H9 (cell line): ENCODE data around the gene SLC29A1. TPM values are rescaled to one million over a fixed set of nuclear protein-coding genes. Genes with fewer than 3 reads are reported as not detected.

Source experiments
- DNase-seq: peaks from one replicate; pipeline ENCODE4 v3.0.0-alpha.2; 2017
- H2AFZ ChIP-seq: one replicate; pipeline ENCODE4 v1.6.1; 2013; ENCODE audit warnings: mild to moderate bottlenecking, low read length, control low read depth, moderate library complexity
- H2AK5ac ChIP-seq: 2 replicates; pipeline ENCODE4 v1.6.1; 2013; ENCODE audit warnings: low read length, control low read depth, mixed read lengths; ENCODE audit not compliant: insufficient read length
- H2BK120ac ChIP-seq: one replicate; pipeline ENCODE4 v1.6.1; 2013; ENCODE audit warnings: low read depth, mild to moderate bottlenecking, low read length, control low read depth, inconsistent platforms; ENCODE audit not compliant: poor library complexity, severe bottlenecking
- H2BK12ac ChIP-seq: 2 replicates; pipeline ENCODE4 v1.6.1; 2013; ENCODE audit warnings: low read length, control low read depth, mixed read lengths, low read depth; ENCODE audit not compliant: insufficient read length
- H2BK15ac ChIP-seq: 2 replicates; pipeline ENCODE4 v1.6.1; 2013; ENCODE audit warnings: low read depth, low read length, control low read depth
- H2BK20ac ChIP-seq: one replicate; pipeline ENCODE4 v1.6.1; 2013; ENCODE audit warnings: low read depth, mild to moderate bottlenecking, low read length, control low read depth, inconsistent platforms; ENCODE audit not compliant: poor library complexity, severe bottlenecking
- H2BK5ac ChIP-seq: 2 replicates; pipeline ENCODE4 v1.6.1; 2013; ENCODE audit warnings: low read length, control low read depth, mixed read lengths; ENCODE audit not compliant: insufficient read length
- H3K14ac ChIP-seq: 2 replicates; pipeline ENCODE4 v1.6.1; 2013; ENCODE audit warnings: low read length, control low read depth; ENCODE audit not compliant: insufficient read depth
- H3K18ac ChIP-seq: 2 replicates; pipeline ENCODE4 v1.6.1; 2013; ENCODE audit warnings: low read depth, mild to moderate bottlenecking, mixed read lengths, low read length, control low read depth; ENCODE audit not compliant: insufficient read length
- H3K23ac ChIP-seq: 2 replicates; pipeline ENCODE4 v1.6.1; 2013; ENCODE audit warnings: low read length, control low read depth, mixed read lengths, low read depth; ENCODE audit not compliant: insufficient read length
- H3K23me2 ChIP-seq: 2 replicates; pipeline ENCODE4 v1.6.1; 2013; ENCODE audit warnings: low read depth, mild to moderate bottlenecking, mixed read lengths, low read length, control low read depth; ENCODE audit not compliant: insufficient read length, poor library complexity, severe bottlenecking
- H3K27ac ChIP-seq: 2 replicates; pipeline ENCODE4 v1.5.1; 2013; ENCODE audit warnings: low read length, control low read depth, mixed read lengths, low read depth; ENCODE audit not compliant: insufficient read length
- H3K27me3 ChIP-seq: 2 replicates; pipeline ENCODE4 v1.6.1; 2013; ENCODE audit warnings: low read length, control low read depth, inconsistent platforms; ENCODE audit not compliant: insufficient read depth
- H3K4ac ChIP-seq: 2 replicates; pipeline ENCODE4 v1.6.1; 2013; ENCODE audit warnings: low read depth, mild to moderate bottlenecking, control low read depth, inconsistent platforms, low read length, moderate library complexity
- H3K4me1 ChIP-seq: 2 replicates; pipeline ENCODE4 v1.6.1; 2013; ENCODE audit warnings: low read length, control low read depth, inconsistent platforms; ENCODE audit not compliant: insufficient read depth
- H3K4me2 ChIP-seq: 2 replicates; pipeline ENCODE4 v1.6.1; 2013; ENCODE audit warnings: low read length, control low read depth, mixed read lengths; ENCODE audit not compliant: insufficient read length, insufficient read depth
- H3K56ac ChIP-seq: 2 replicates; pipeline ENCODE4 v1.6.1; 2013; ENCODE audit warnings: low read depth, mild to moderate bottlenecking, mixed read lengths, low read length, control low read depth; ENCODE audit not compliant: insufficient read length
- H3K79me1 ChIP-seq: 2 replicates; pipeline ENCODE4 v1.6.1; 2013; ENCODE audit warnings: low read depth, mild to moderate bottlenecking, moderate library complexity, low read length, control low read depth, inconsistent platforms; ENCODE audit not compliant: insufficient read depth, poor library complexity, severe bottlenecking
- H3K79me2 ChIP-seq: 2 replicates; pipeline ENCODE4 v1.6.1; 2013; ENCODE audit warnings: low read length, control low read depth, inconsistent platforms; ENCODE audit not compliant: insufficient read depth
- H3K9ac ChIP-seq: 2 replicates; pipeline ENCODE4 v1.6.1; 2013; ENCODE audit warnings: low read length, control low read depth, mixed read lengths; ENCODE audit not compliant: insufficient read length; ENCODE audit errors: extremely low read depth
- H3K9me3 ChIP-seq: one replicate; pipeline ENCODE4 v1.6.1; 2013; ENCODE audit warnings: low read depth, low read length, inconsistent platforms; ENCODE audit not compliant: control insufficient read depth
- H3T11ph ChIP-seq: one replicate; pipeline ENCODE4 v1.6.1; 2013; ENCODE audit warnings: mild to moderate bottlenecking, low read length, control low read depth, inconsistent platforms
- H4K20me1 ChIP-seq: one replicate; pipeline ENCODE4 v1.6.1; 2013; ENCODE audit not compliant: control insufficient read depth, insufficient read length, insufficient read depth
- H4K5ac ChIP-seq: 2 replicates; pipeline ENCODE4 v1.6.1; 2013; ENCODE audit warnings: low read depth, mild to moderate bottlenecking, mixed read lengths, low read length, control low read depth; ENCODE audit not compliant: insufficient read length
- H4K8ac ChIP-seq: replicated peaks from 2 replicates; pipeline ENCODE4 v1.6.1; 2013; ENCODE audit warnings: low read length, control low read depth, mixed read lengths, low read depth; ENCODE audit not compliant: insufficient read length
- H4K91ac ChIP-seq: 2 replicates; pipeline ENCODE4 v1.6.1; 2013; ENCODE audit warnings: low read depth, mild to moderate bottlenecking, moderate library complexity, mixed read lengths, low read length, control low read depth; ENCODE audit not compliant: insufficient read length
- H3K27ac Mint-ChIP-seq, 3 experiments: 2 replicates in 2 of 3; 3 replicates in 1 of 3; pipeline ENCODE4 v1.8.0; 2020 to 2021; ENCODE audit warnings: mixed read lengths in 3 of 3, mild to moderate bottlenecking in 1 of 3, moderate library complexity in 1 of 3
- H3K27me3 Mint-ChIP-seq: 2 replicates; pipeline ENCODE4 v1.8.0; 2021; ENCODE audit warnings: low read depth, mild to moderate bottlenecking, moderate library complexity, mixed read lengths
- H3K36me3 Mint-ChIP-seq, 3 experiments: 2 replicates in 2 of 3; 3 replicates in 1 of 3; pipeline ENCODE4 v1.8.0; 2020 to 2021; ENCODE audit warnings: low read depth in 3 of 3, mixed read lengths in 3 of 3; ENCODE audit not compliant: insufficient read depth in 1 of 3
- H3K4me1 Mint-ChIP-seq, 2 experiments: 2 replicates each; pipeline ENCODE4 v1.8.0; 2020; ENCODE audit warnings: mixed read lengths in 2 of 2
- H3K4me3 Mint-ChIP-seq, 2 experiments: 2 replicates in 1 of 2; 3 replicates in 1 of 2; pipeline ENCODE4 v1.8.0; 2020 to 2021; ENCODE audit warnings: mild to moderate bottlenecking in 2 of 2, mixed read lengths in 2 of 2, moderate library complexity in 1 of 2
- H3K9me3 Mint-ChIP-seq, 2 experiments: 2 replicates in 1 of 2; 3 replicates in 1 of 2; pipeline ENCODE4 v1.8.0; 2020; ENCODE audit warnings: mild to moderate bottlenecking in 2 of 2, mixed read lengths in 2 of 2, moderate library complexity in 1 of 2
- WGBS: extraction: QIAGEN DNeasy Blood & Tissue Kit; methylation state at CpG from one replicate; pipeline ENCODE4 v1.1.7; 2013; ENCODE audit warnings: missing lambda C conversion rate, low lambda C conversion rate, mixed read lengths; ENCODE audit not compliant: insufficient read length; ENCODE audit errors: extremely low coverage; 5-methylcytosine and 5-hydroxymethylcytosine counted together
- total RNA-seq: library from RNA; stranded (reverse); gene quantifications from 2 replicates; pipeline ENCODE4 v1.2.1, GENCODE V29; 2021
- TF ChIP-seq, protein P1 (sequence below): fragments of 200-600 bp; sonication (generic); conservative IDR thresholded peaks from 3 replicates; pipeline ENCODE4 v1.8.0; 2021; ENCODE audit warnings: antibody characterized with exemption, mild to moderate bottlenecking

SLC29A1 gene
- total RNA-seq, 1 experiment from 2014 or later, result 124 TPM

DNA sequence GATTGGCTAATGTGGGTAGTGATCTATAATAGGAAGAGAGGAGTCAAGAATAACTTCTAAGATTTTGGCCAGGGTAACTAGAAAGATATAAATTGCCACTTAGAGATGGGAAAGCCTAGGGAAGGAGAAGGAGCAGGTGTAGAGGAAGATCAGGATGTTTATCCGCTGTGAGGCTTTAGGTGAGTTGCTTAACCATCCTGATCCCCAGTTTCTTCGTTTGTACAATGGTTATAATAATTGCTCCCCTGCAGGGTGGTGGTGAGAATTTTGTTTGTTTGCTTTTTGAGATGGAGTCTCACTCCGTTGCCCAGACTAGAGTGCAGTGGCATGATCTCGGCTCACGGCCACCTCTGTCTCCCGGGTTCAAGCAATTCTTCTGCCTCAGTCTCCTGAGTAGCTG is 9.1 kb upstream of the SLC29A1 start:
- Histone ChIP-seq H4K5ac (no peak overlapping the region), H2AK5ac (no peak overlapping the region), H3K4ac (no peak overlapping the region), H3K27me3 (no peaks in the 10 kb centered on the region), H3K9ac (no peak overlapping the region), H4K91ac (no peak overlapping the region), H3K27ac (no peak overlapping the region), H3K4me2 (no peak overlapping the region), H3K79me2 (no peaks in the 10 kb centered on the region), H4K20me1 (no peaks in the 10 kb centered on the region), H3K23ac (no peak overlapping the region), H3K23me2 (peaks cover 8% of the 10 kb centered on the region), H2AFZ (no peak overlapping the region), H3K79me1 (no peaks in the 10 kb centered on the region), H3K4me1 (peaks cover 12% of the 10 kb centered on the region; the same call in 1 of the 2 replicates), H3K14ac (no peak overlapping the region), H4K8ac (no peak overlapping the region), H3K9me3 (no peaks in the 10 kb centered on the region), H2BK12ac (no peak overlapping the region), H2BK20ac (no peak overlapping the region), H2BK15ac (no peak overlapping the region), H2BK5ac (no peak overlapping the region), H3K56ac (no peak overlapping the region), H3K18ac (no peak overlapping the region), H2BK120ac (no peak overlapping the region), H3T11ph (no peak overlapping the region)
- WGBS, result no CpG with 5 or more reads among the region's 6 CpGs
- Mint-ChIP-seq H3K4me3 (no peak overlapping the region), H3K27me3 (peaks cover 4% of the 10 kb centered on the region), H3K36me3 (no peaks in the 10 kb centered on the region), H3K27ac (no peak overlapping the region), H3K4me1 (peaks cover 26 to 27% of the 10 kb centered on the region in 2 experiments), H3K9me3 (no peaks in the 10 kb centered on the region)
- TF ChIP-seq, protein P1, sequence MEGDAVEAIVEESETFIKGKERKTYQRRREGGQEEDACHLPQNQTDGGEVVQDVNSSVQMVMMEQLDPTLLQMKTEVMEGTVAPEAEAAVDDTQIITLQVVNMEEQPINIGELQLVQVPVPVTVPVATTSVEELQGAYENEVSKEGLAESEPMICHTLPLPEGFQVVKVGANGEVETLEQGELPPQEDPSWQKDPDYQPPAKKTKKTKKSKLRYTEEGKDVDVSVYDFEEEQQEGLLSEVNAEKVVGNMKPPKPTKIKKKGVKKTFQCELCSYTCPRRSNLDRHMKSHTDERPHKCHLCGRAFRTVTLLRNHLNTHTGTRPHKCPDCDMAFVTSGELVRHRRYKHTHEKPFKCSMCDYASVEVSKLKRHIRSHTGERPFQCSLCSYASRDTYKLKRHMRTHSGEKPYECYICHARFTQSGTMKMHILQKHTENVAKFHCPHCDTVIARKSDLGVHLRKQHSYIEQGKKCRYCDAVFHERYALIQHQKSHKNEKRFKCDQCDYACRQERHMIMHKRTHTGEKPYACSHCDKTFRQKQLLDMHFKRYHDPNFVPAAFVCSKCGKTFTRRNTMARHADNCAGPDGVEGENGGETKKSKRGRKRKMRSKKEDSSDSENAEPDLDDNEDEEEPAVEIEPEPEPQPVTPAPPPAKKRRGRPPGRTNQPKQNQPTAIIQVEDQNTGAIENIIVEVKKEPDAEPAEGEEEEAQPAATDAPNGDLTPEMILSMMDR, result no peak
- DNase-seq, result no peak
